Measurements from ENCODE around the gene BCR. TPM values are rescaled to one million over a fixed set of nuclear protein-coding genes. Genes with fewer than 3 reads are reported as not detected.

The BCR gene
- total and polyA plus RNA-seq, 2 of the 8 experiments (the other 6 are each of a cell fraction or from before 2014, with no cell fraction given) = 66.7 to 130 TPM

DNA sequence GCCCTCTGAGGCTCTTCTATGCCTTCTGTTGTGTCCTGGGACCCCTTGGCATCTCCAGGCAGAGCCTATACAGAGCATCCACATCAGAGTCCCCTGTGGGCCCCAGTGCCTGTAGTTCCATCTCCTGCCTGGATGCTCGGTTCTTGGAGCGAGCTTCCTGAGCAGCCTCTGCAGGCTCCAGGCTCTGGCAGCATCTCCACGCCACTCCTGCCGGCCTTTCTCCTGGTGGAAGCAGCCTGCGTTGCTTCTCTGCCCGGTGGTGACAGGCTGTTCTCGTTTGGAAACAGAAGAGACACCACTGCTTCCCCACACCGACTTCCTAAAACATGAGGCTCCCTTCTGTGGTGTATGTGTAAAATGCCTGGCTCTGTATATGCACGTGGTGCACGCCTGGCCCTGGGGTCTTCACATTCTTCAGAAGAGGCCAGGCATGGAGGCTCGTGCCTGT is 52.8 kb downstream of the BCR start:
- no peak overlapping the region for H3K56ac ChIP-seq (replicated peaks; ENCODE audit: insufficient read length, low read depth, low read length)
- no peak overlapping the region for H2AFZ ChIP-seq (ENCODE audit: low read length)
- DNase-seq (ENCODE audit: low read depth in 1 of 2, low spot score in 2 of 2) = no peak
- no peak overlapping the region for H4K8ac ChIP-seq (ENCODE audit: extremely low read depth, insufficient read depth, low read length)
- H2AK5ac ChIP-seq (ENCODE audit: low read depth, low read length) = peak overlapping the region; percentile 47; the same call in 1 of the 2 replicates
- no peak overlapping the region for H3K4me3 ChIP-seq (ENCODE audit: extremely low read depth in 1 of 4, insufficient read depth in 2 of 4, low read depth in 3 of 4, low read length in 4 of 4)
- no peak for FAIRE-seq
- H3K14ac ChIP-seq (ENCODE audit: insufficient read length) = no peak overlapping the region
- H3K4ac ChIP-seq (replicated peaks; ENCODE audit: insufficient read length, low read depth, low read length) = no peak overlapping the region
- H3K79me1 ChIP-seq (ENCODE audit: low read depth, low read length) = peaks cover 35% of the 10 kb centered on the region
- H2BK15ac ChIP-seq (ENCODE audit: low read length) = 0 out of 2 replicates have a peak overlapping the region, but pooled peaks have one; percentile 61
- H4K20me1 ChIP-seq (replicated peaks in 1 of 2; ENCODE audit: control insufficient read depth in 1 of 2, insufficient read depth in 2 of 2, low read length in 2 of 2) = peaks cover 10 to 17% of the 10 kb centered on the region in 2 experiments
- H3K79me2 ChIP-seq (ENCODE audit: control insufficient read depth in 1 of 2, insufficient read depth in 2 of 2, low read length in 2 of 2) = peaks cover 40 to 90% of the 10 kb centered on the region in 2 experiments
- no peaks in the 10 kb centered on the region for H3K27me3 ChIP-seq (replicated peaks in 1 of 4; ENCODE audit: control insufficient read depth in 3 of 4, extremely low read depth in 1 of 4, insufficient read depth in 3 of 4, low read length in 3 of 4)
- peaks cover 3% of the 10 kb centered on the region; the same call in 1 of the 2 replicates for H3K23me2 ChIP-seq (ENCODE audit: low read depth, low read length)
- no peak overlapping the region for H3K27ac ChIP-seq (ENCODE audit: low read depth, low read length)
- H3K4me2 ChIP-seq (ENCODE audit: insufficient read depth in 1 of 2, low read depth in 2 of 2, low read length in 2 of 2) = no peak overlapping the region
- no peak overlapping the region for H3K23ac ChIP-seq (ENCODE audit: insufficient read length)
- CTCF ChIA-PET (ENCODE audit: partially characterized antibody) = interaction anchor here (0.6 to 2.1 kb wide), 4 partner anchors 10 to 53 kb away, joined by 3 to 5 read pairs (median 4); partner anchors contain the start of gene BCR
- WGBS, 2 experiments (ENCODE audit: extremely low coverage in 1 of 2, insufficient coverage in 1 of 2, insufficient read length in 1 of 2, insufficient replicate concordance in 2 of 2, low coverage in 1 of 2, low lambda C conversion rate in 2 of 2, missing lambda C conversion rate in 1 of 2) = 90% methylated on average over 11 of the region's 11 CpGs; no CpG with 5 or more reads in 1 of the 2 experiments
- no peak overlapping the region for H2BK120ac ChIP-seq (replicated peaks; ENCODE audit: low read depth, low read length)
- no peaks in the 10 kb centered on the region; a peak in 1 of 8 replicates for H3K36me3 ChIP-seq (ENCODE audit: control insufficient read depth in 2 of 4, insufficient read depth in 4 of 4, low read length in 3 of 4)
- no peak overlapping the region for H3K9ac ChIP-seq (replicated peaks in 1 of 4; ENCODE audit: extremely low read depth in 1 of 4, low read depth in 3 of 4, low read length in 3 of 4)
- peaks cover 24 to 52% (median 38%) of the 10 kb centered on the region in 4 experiments for H3K4me1 ChIP-seq (replicated peaks in 1 of 4; ENCODE audit: control insufficient read depth in 3 of 4, insufficient read depth in 4 of 4, low read length in 3 of 4)
- POLR2A ChIA-PET (ENCODE audit: partially characterized antibody) = interaction anchor here (0.7 to 4.8 kb wide), 3 partner anchors 9 to 12 kb away, joined by 3 to 31 read pairs (median 9); no protein-coding TSS in a partner anchor
- H2BK20ac ChIP-seq (ENCODE audit: low read length) = no peak overlapping the region
- TF ChIP-seq ZNF274 (IDR thresholded peaks at IDR 0.05; ENCODE audit: borderline replicate concordance, extremely low read depth, low read length) (no peak), RAD21 (IDR thresholded peaks at IDR 0.05 in 1 of 2, conservative IDR thresholded peaks at IDR 0.05 in 1 of 2; ENCODE audit: low read depth in 2 of 2, low read length in 2 of 2) (peak in 1 of 2 experiments; percentile 34; a peak in 1 of 4 replicates)
- TF ChIP-seq, protein P1, sequence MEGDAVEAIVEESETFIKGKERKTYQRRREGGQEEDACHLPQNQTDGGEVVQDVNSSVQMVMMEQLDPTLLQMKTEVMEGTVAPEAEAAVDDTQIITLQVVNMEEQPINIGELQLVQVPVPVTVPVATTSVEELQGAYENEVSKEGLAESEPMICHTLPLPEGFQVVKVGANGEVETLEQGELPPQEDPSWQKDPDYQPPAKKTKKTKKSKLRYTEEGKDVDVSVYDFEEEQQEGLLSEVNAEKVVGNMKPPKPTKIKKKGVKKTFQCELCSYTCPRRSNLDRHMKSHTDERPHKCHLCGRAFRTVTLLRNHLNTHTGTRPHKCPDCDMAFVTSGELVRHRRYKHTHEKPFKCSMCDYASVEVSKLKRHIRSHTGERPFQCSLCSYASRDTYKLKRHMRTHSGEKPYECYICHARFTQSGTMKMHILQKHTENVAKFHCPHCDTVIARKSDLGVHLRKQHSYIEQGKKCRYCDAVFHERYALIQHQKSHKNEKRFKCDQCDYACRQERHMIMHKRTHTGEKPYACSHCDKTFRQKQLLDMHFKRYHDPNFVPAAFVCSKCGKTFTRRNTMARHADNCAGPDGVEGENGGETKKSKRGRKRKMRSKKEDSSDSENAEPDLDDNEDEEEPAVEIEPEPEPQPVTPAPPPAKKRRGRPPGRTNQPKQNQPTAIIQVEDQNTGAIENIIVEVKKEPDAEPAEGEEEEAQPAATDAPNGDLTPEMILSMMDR (IDR thresholded peaks at IDR 0.05; ENCODE audit: control extremely low read depth in 1 of 3, insufficient read depth in 1 of 3, low read depth in 1 of 3, low read length in 3 of 3) = peak in 1 of 3 experiments; percentile 36; a peak in 1 of 4 replicates
- H2BK5ac ChIP-seq (ENCODE audit: low read depth, low read length) = peak overlapping the region; percentile 97
- peak overlapping the region; percentile 48 for H3K18ac ChIP-seq (ENCODE audit: extremely low read depth, low read length)
- no peak overlapping the region for H4K5ac ChIP-seq (ENCODE audit: insufficient read length, low read depth, low read length)
- no peak overlapping the region for H2BK12ac ChIP-seq (ENCODE audit: low read depth, low read length)
- H3K9me3 ChIP-seq (ENCODE audit: insufficient read depth in 2 of 2, low read depth in 1 of 2, low read length in 1 of 2) = peaks cover 0 to 3% of the 10 kb centered on the region in 2 experiments; a peak in 1 of 4 replicates
- peak overlapping the region; percentile 46 for H4K91ac ChIP-seq (replicated peaks; ENCODE audit: insufficient read length, low read length)

All from H1 (cell line).